A549 (cell line): ENCODE measurements around the gene TUNAR. TPM values are rescaled to one million over a fixed set of nuclear protein-coding genes. Genes with fewer than 3 reads are reported as not detected.

Experiments
- ATAC-seq, 2 experiments: fragments of 200-7000 bp in 1 of 2; fragments of >200 bp in 1 of 2; cut with Nextera tagmentation in 1 of 2; cut with Tn5 transposase in 1 of 2; 3 replicates each; pipeline versions ENCODE4 v1.8.0 to v1.9.1; 2018 to 2020; ENCODE audit warnings: mild to moderate bottlenecking in 1 of 2, moderate library complexity in 1 of 2
- CTCF ChIA-PET: fragments of 300-600 bp; sonication (Branson Sonifier 250); formaldehyde crosslinking; extraction: SDS; loops from one replicate; lab custom pipeline; 2021; ENCODE audit warnings: antibody characterized with exemption, inconsistent platforms; lab: Yijun Ruan, JAX
- POLR2A ChIA-PET: fragments of 350-600 bp; formaldehyde crosslinking; extraction: SDS; loops from one replicate; lab custom pipeline; 2021; ENCODE audit warnings: antibody characterized with exemption, inconsistent platforms; lab: Yijun Ruan, JAX
- DNase-seq, 2 experiments: peaks; one replicate each; pipeline versions ENCODE4 v3.0.0 to v3.0.0-alpha.2; 2011 to 2016; ENCODE audit warnings: low read depth in 1 of 2, low spot score in 1 of 2
- FAIRE-seq: peaks from 2 replicates; lab custom pipeline; 2011; peaks lifted over from hg19 to GRCh38; lab: Jason Lieb, UNC
- H3K27ac ChIP-seq, 2 experiments: fragments of >200 bp; sonication (Bioruptor Twin); formaldehyde crosslinking; 3 replicates each; pipeline ENCODE4 v1.5.1; 2016 to 2017
- H3K4me1 ChIP-seq: fragments of >200 bp; sonication (Bioruptor Twin); formaldehyde crosslinking; 3 replicates; pipeline ENCODE4 v1.6.1; 2016
- H3K4me2 ChIP-seq: fragments of >200 bp; sonication (Bioruptor Twin); formaldehyde crosslinking; 3 replicates; pipeline ENCODE4 v1.6.1; 2016
- H3K4me3 ChIP-seq: fragments of >200 bp; sonication (Bioruptor Twin); formaldehyde crosslinking; 3 replicates; pipeline ENCODE4 v1.5.1; 2016
- H3K9me3 ChIP-seq: fragments of >200 bp; sonication (Bioruptor Twin); formaldehyde crosslinking; 3 replicates; pipeline ENCODE4 v1.6.1; 2016
- CBX2 ChIP-seq: fragments of 200-600 bp; sonication (generic); IDR thresholded peaks from 2 replicates; pipeline ENCODE4 v1.6.1; 2016; ENCODE audit warnings: low read depth, mild to moderate bottlenecking, borderline replicate concordance
- CTCF ChIP-seq: fragments of >200 bp; sonication (Bioruptor Twin); formaldehyde crosslinking; IDR thresholded peaks from 3 replicates; pipeline ENCODE4 v1.5.1; 2016
- E2F6 ChIP-seq: IDR thresholded peaks from 2 replicates; pipeline ENCODE4 v1.6.1; 2012; ENCODE audit warnings: low read depth, borderline replicate concordance
- FOSB ChIP-seq: fragments of 250-450 bp; sonication (Bioruptor Pico); IDR thresholded peaks from 2 replicates; pipeline ENCODE4 v1.5.0; 2020; ENCODE audit warnings: mild to moderate bottlenecking, moderate library complexity
- FOXS1 ChIP-seq: fragments of 250-450 bp; sonication (Bioruptor Pico); IDR thresholded peaks from 2 replicates; pipeline ENCODE4 v1.5.0; 2020; ENCODE audit warnings: mild to moderate bottlenecking, moderate library complexity
- GATA3 ChIP-seq: IDR thresholded peaks from 2 replicates; pipeline ENCODE4 v1.6.1; 2012; ENCODE audit warnings: borderline replicate concordance
- HEYL ChIP-seq: fragments of 250-450 bp; sonication (Bioruptor Pico); IDR thresholded peaks from 2 replicates; pipeline ENCODE4 v1.8.0; 2021; ENCODE audit warnings: mild to moderate bottlenecking, moderate library complexity
- JUN ChIP-seq, 2 experiments: fragments of >200 bp; sonication (Bioruptor Twin); formaldehyde crosslinking; IDR thresholded peaks; 2 replicates in 1 of 2; 3 replicates in 1 of 2; pipeline ENCODE4 v1.6.1; 2016 to 2017
- MAFK ChIP-seq: fragments of 450-650 bp; IDR thresholded peaks from 2 replicates; pipeline ENCODE4 v1.6.1; 2014; ENCODE audit not compliant: partially characterized antibody
- MAZ ChIP-seq: fragments of 150-350 bp; IDR thresholded peaks from 2 replicates; pipeline ENCODE4 v1.6.1; 2014; ENCODE audit warnings: antibody characterized with exemption, low read depth, low read length, borderline replicate concordance
- NFE2L2 ChIP-seq: fragments of 150-350 bp; conservative IDR thresholded peaks from 2 replicates; pipeline ENCODE4 v1.6.1; 2014; ENCODE audit warnings: low read length
- NPAS2 ChIP-seq: fragments of 250-450 bp; sonication (Bioruptor Pico); IDR thresholded peaks from 2 replicates; pipeline ENCODE4 v1.8.0; 2022; ENCODE audit warnings: mild to moderate bottlenecking, moderate library complexity, borderline replicate concordance
- NR3C1 ChIP-seq: fragments of >200 bp; sonication (Bioruptor Twin); formaldehyde crosslinking; IDR thresholded peaks from 3 replicates; pipeline ENCODE4 v1.6.1; 2017
- RARB ChIP-seq: fragments of 250-450 bp; sonication (Bioruptor Pico); IDR thresholded peaks from 2 replicates; pipeline ENCODE4 v1.8.0; 2021; ENCODE audit warnings: mild to moderate bottlenecking, moderate library complexity
- REST ChIP-seq: fragments of 200-600 bp; sonication (generic); IDR thresholded peaks from 2 replicates; pipeline ENCODE4 v1.6.1; 2016; ENCODE audit warnings: antibody characterized with exemption, mild to moderate bottlenecking, moderate library complexity
- TP53 ChIP-seq: fragments of 250-450 bp; sonication (Bioruptor Pico); IDR thresholded peaks from 2 replicates; pipeline ENCODE4 v1.5.0; 2021; ENCODE audit warnings: mild to moderate bottlenecking, moderate library complexity
- ZNF302 ChIP-seq: fragments of 250-450 bp; sonication (Bioruptor Pico); IDR thresholded peaks from 2 replicates; pipeline ENCODE4 v1.9.0; 2021; ENCODE audit warnings: inconsistent platforms, mild to moderate bottlenecking, moderate library complexity
- ZSCAN20 ChIP-seq: fragments of 250-450 bp; sonication (Bioruptor Pico); IDR thresholded peaks from 2 replicates; pipeline ENCODE4 v1.8.0; 2022; ENCODE audit warnings: mild to moderate bottlenecking, moderate library complexity
- WGBS: methylation state at CpG from one replicate; pipeline ENCODE4 v1.1.6; 2017; ENCODE audit errors: missing lambda C conversion rate; 5-methylcytosine and 5-hydroxymethylcytosine counted together
- polyA plus RNA-seq, 4 experiments: library from polyadenylated mRNA; depleted of rRNA in 3 of 4; stranded (reverse); fragments of >200 nt; fragmentation: RNase III in 1 of 4; extraction: RNeasy Plus Mini Kit Qiagen cat#74134 plus additional on column Dnase treatment in 1 of 4; gene quantifications; 2 replicates in 3 of 4; 3 replicates in 1 of 4; pipeline ENCODE4 v1.2.3, GENCODE V29; 2011 to 2017
- TF ChIP-seq, protein P1 (sequence below): fragments of 450-650 bp; IDR thresholded peaks from 2 replicates; pipeline ENCODE4 v1.6.1; 2014; ENCODE audit warnings: antibody characterized with exemption

TUNAR gene
- polyA plus RNA-seq, 2 of the 4 experiments (the other 2 are of a cell fraction), result not detected

DNA sequence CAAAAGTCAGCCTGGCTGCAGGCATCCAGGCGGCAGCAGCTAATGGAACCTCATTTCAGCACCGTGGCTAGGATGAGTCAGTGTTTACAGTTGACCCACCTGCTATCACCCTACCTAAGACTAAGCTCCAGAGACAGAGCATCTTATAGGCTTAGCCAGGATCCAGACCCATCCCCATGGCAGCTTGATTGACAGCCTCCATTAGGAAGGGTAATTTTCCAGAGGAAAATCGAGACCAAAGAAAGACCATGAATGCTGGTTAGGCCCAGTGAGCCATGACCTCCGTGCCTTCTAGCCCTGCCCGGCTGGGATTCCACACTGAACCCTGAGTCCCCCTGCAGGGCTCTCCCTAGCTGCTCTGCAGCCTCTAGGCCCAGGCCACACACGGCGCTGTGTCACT lies 38.7 kb downstream of the TUNAR start:
- Histone ChIP-seq H3K4me2 (no peak overlapping the region), H3K4me3 (no peak overlapping the region), H3K9me3 (no peaks in the 10 kb centered on the region), H3K4me1 (no peaks in the 10 kb centered on the region), H3K27ac (no peak overlapping the region)
- ATAC-seq (peak in 1 of 2 experiments; percentile 30; a peak in 1 of 6 replicates), FAIRE-seq (no peak), DNase-seq (no peak)
- CTCF ChIA-PET, result interaction anchor here (1.4 to 1.6 kb wide), 2 partner anchors 8 to 20 kb away, joined by 3 to 4 read pairs; no protein-coding TSS in a partner anchor
- TF ChIP-seq REST, result no peak
- no peak for TF ChIP-seq CTCF
- 18% methylated on average over 7 of the region's 7 CpGs for WGBS
- POLR2A ChIA-PET, result no interaction called here

- TF ChIP-seq NPAS2 (no peak), REST (no peak), TP53 (CRISPR knock-in tag) (no peak), GATA3 (no peak), CTCF (no peak), RARB (CRISPR knock-in tag) (no peak), E2F6 (no peak), MAZ (no peak), ZSCAN20 (CRISPR knock-in tag) (no peak), NR3C1 (no peak), MAFK (no peak), CBX2 (no peak), FOSB (CRISPR knock-in tag) (no peak), NFE2L2 (no peak), FOXS1 (CRISPR knock-in tag) (no peak), ZNF302 (CRISPR knock-in tag) (no peak), JUN (IDR thresholded peaks at IDR 0.05) (no peak), HEYL (no peak)
- TF ChIP-seq, protein P1, sequence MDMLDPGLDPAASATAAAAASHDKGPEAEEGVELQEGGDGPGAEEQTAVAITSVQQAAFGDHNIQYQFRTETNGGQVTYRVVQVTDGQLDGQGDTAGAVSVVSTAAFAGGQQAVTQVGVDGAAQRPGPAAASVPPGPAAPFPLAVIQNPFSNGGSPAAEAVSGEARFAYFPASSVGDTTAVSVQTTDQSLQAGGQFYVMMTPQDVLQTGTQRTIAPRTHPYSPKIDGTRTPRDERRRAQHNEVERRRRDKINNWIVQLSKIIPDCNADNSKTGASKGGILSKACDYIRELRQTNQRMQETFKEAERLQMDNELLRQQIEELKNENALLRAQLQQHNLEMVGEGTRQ, result no peak
- ChIA-PET CTCF (no interaction called here), POLR2A (no interaction called here)
- DNase-seq (peak in 1 of 2 experiments; percentile 16), FAIRE-seq (no peak), ATAC-seq (no peak)
- no peak overlapping the region for H3K4me3 ChIP-seq
- H3K4me1 ChIP-seq, result no peaks in the 10 kb centered on the region
- WGBS, result 4% methylated on average over 6 of the region's 6 CpGs
- no peak overlapping the region for H3K4me2 ChIP-seq
- no peaks in the 10 kb centered on the region for H3K9me3 ChIP-seq
- H3K27ac ChIP-seq, result no peak overlapping the region
Measured at GRCh38 chr14:95918466-95918865, 41.8 kb downstream of the TUNAR start.
